Measurements from ENCODE around the gene PACC1. TPM values are rescaled to one million over a fixed set of nuclear protein-coding genes. Genes with fewer than 3 reads are reported as not detected.

PACC1 gene
- total and polyA plus RNA-seq, 3 donors from 2014 or later = 10.2 to 15.9 (median 13.4) TPM

DNA sequence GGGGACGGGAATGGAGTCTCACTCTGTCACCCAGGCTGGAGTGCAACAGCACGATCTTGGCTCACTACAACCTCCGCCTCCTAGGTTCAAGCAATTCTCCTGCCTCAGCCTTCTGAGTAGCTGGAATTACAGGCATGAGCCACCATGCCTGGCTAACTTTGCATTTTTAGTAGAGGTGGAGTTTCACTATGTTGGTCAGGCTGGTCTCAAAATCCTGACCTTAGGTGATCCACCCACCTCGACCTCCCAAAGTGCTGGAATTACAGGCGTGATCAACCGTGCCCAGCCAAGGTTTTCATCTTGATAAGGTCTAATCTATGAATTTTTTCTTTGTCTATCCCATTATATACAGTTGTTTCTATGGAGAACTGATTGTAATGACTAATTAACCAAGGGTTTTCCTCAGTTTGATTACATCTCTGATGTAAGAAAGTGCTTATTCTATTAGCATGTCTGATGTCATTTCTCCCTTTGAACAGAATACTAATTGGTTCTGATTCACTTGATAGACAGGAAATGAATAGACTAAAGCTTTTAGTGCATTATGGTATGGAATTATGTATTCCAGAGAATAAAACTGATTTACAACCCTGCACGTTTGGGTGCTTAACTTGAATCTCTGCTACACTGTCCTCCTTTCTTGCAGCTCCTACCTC lies 11.9 kb downstream of the PACC1 start:
- WGBS, 2 donors = 83 to 92% methylated on average over 7 of the region's 7 CpGs
- intact Hi-C loops (cut with DNase I; ENCODE audit: low total_unique reads) = no loop called here
- no peaks in the 10 kb centered on the region for H3K4me1 ChIP-seq

DNA sequence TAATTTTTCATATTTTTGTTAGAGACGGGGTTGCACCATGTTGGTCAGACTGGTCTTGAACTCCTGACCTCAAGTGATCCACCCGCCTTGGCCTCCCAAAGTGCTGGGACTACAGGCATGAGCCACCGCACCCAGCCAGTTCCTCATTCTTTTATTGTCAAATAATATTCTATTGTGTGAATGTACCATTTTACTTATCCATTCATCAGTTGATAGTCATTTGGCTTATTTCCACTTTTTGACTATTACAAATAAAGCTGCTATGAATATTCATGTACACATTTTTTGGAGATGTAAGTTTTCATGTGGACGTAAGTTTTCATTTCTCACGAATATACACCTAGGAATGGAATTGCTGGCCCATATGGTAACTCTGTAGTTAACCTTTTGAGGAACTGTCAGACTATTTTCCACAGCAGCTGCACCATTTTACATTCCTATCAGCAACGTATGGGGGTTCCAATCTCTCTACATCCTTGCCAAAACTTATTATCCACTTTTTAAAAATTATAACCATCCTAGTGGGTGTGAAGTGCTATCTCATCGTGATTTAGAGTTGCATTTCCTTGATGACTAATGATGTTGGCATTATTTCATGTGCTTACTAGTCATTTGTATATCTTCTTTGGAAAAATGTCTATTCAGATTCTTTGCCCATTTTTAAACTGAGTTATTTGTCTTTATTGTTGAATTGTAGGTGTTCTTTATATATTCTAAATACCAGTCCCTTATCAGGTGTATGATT lies 12.7 kb downstream of the PACC1 start:
- WGBS, 2 donors = 83 to 88% methylated on average over 7 of the region's 7 CpGs

More for the DNA sequence above, 11.9 kb downstream of the PACC1 start:
- Histone ChIP-seq H3K36me3 (ENCODE audit: low read depth, missing control alignments) (no peaks in the 10 kb centered on the region), H3K9me3 (no peaks in the 10 kb centered on the region), H3K27ac (no peak overlapping the region), H3K27me3 (no peaks in the 10 kb centered on the region), H3K4me3 (no peak overlapping the region)
- TF ChIP-seq, protein P1, sequence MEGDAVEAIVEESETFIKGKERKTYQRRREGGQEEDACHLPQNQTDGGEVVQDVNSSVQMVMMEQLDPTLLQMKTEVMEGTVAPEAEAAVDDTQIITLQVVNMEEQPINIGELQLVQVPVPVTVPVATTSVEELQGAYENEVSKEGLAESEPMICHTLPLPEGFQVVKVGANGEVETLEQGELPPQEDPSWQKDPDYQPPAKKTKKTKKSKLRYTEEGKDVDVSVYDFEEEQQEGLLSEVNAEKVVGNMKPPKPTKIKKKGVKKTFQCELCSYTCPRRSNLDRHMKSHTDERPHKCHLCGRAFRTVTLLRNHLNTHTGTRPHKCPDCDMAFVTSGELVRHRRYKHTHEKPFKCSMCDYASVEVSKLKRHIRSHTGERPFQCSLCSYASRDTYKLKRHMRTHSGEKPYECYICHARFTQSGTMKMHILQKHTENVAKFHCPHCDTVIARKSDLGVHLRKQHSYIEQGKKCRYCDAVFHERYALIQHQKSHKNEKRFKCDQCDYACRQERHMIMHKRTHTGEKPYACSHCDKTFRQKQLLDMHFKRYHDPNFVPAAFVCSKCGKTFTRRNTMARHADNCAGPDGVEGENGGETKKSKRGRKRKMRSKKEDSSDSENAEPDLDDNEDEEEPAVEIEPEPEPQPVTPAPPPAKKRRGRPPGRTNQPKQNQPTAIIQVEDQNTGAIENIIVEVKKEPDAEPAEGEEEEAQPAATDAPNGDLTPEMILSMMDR (IDR thresholded peaks at IDR 0.05) = no peak
- TF ChIP-seq POLR2A (IDR thresholded peaks at IDR 0.05) = no peak
- DNase-seq = no peak

DNA sequence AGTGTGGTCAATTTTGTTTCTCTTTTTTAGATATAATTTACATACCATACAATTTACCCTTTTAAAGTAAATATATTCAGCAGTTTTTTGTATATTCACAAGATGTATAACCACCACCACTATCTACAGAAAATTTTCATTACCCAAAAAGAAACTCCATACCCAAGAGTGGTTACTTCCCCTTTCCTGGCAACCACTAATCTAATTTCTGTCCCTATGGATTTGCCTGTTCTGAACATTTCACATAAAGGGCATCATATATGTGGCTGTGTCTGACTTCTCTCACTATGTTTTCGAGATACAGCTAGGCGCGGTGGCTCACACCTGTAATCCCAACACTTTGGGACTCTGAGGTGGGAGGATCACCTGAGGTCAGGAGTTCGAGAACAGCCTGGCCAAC lies 13.6 kb downstream of the PACC1 start:
- TF ChIP-seq, protein P1 (IDR thresholded peaks at IDR 0.05) = no peak
- TF ChIP-seq POLR2A (IDR thresholded peaks at IDR 0.05) = no peak
- no peaks in the 10 kb centered on the region for H3K36me3 ChIP-seq (ENCODE audit: low read depth, missing control alignments)
- no peaks in the 10 kb centered on the region for H3K27me3 ChIP-seq
- no peak overlapping the region for H3K27ac ChIP-seq
- no peaks in the 10 kb centered on the region for H3K9me3 ChIP-seq
- WGBS, 2 donors = 98 to 99% methylated on average over 4 of the region's 4 CpGs
- DNase-seq = no peak
- intact Hi-C loops (cut with DNase I; ENCODE audit: low total_unique reads) = no loop called here
- no peak overlapping the region for H3K4me3 ChIP-seq
- H3K4me1 ChIP-seq = no peaks in the 10 kb centered on the region

More for the DNA sequence above, 12.7 kb downstream of the PACC1 start:
- H3K9me3 ChIP-seq = no peaks in the 10 kb centered on the region
- no peak overlapping the region for H3K4me3 ChIP-seq
- H3K4me1 ChIP-seq = no peaks in the 10 kb centered on the region
- no peaks in the 10 kb centered on the region for H3K27me3 ChIP-seq
- H3K36me3 ChIP-seq (ENCODE audit: low read depth, missing control alignments) = no peaks in the 10 kb centered on the region
- intact Hi-C loops (cut with DNase I; ENCODE audit: low total_unique reads) = no loop called here
- TF ChIP-seq, protein P1 (IDR thresholded peaks at IDR 0.05) = no peak
- no peak for TF ChIP-seq POLR2A (IDR thresholded peaks at IDR 0.05)
- no peak overlapping the region for H3K27ac ChIP-seq
- DNase-seq = no peak

DNA sequence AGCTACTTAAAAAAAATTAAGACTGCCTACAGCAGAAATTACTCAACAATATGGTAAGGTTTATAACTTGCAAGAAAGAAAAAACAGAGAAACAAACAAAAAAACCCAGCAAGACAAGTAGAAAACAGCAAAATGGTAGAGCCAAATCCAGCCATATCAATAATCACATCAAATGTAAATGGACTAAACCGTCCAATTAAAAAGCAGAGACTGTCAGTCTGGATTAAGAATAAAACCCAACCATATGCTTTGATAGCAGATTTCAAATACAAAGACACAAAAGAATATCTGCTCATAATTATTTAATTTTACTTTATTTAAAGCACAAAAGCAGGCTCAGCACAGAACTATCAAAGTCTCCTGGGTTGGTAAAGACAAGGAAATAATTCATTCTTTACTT lies 17.5 kb downstream of the PACC1 start:
- Histone ChIP-seq H3K4me1 (no peaks in the 10 kb centered on the region), H3K36me3 (ENCODE audit: low read depth, missing control alignments) (no peaks in the 10 kb centered on the region), H3K27ac (no peak overlapping the region), H3K27me3 (no peaks in the 10 kb centered on the region), H3K4me3 (no peak overlapping the region), H3K9me3 (no peaks in the 10 kb centered on the region)
- intact Hi-C loops (cut with DNase I; ENCODE audit: low total_unique reads) = no loop called here
- no peak for DNase-seq
- TF ChIP-seq POLR2A (IDR thresholded peaks at IDR 0.05) = no peak
- TF ChIP-seq, protein P1 (IDR thresholded peaks at IDR 0.05) = no peak
- WGBS, 2 donors = 95 to 97% methylated on average over 1 of the region's 1 CpG

Measured in testis (tissue), 3 donors.